Hematopoietic multipotent progenitor cell treated with erythropoietin and hydrocortisone succinate and interleukin-3 and kit ligand, for 6 days (in vitro differentiated cells): ENCODE measurements around the gene RELB.

ENCODE experiments used
- DNase-seq: peaks from one replicate; pipeline ENCODE4 v3.0.0-alpha.2; 2015

The RELB gene

GRCh38 chr19:45025264-45025663 is 24.0 kb downstream of the RELB start:
- DNase-seq: no peak

- no peak for DNase-seq
Measured at GRCh38 chr19:45027371-45027770, 26.1 kb downstream of the RELB start.

- DNase-seq: no peak
Measured at GRCh38 chr19:45030825-45031224, 29.6 kb downstream of the RELB start.

GRCh38 chr19:45032421-45032820 is 31.2 kb downstream of the RELB start:
- DNase-seq: no peak

GRCh38 chr19:45035755-45036154 is 34.5 kb downstream of the RELB start:
- DNase-seq: no peak

- DNase-seq: no peak
Measured at GRCh38 chr19:45037393-45038169, 36.3 kb downstream of the RELB start.

GRCh38 chr19:45038931-45039893 is 37.9 kb downstream of the RELB start, which contains the start of gene CLASRP:
CLASRP (plus strand) TSS chr19:45039045; CDS start chr19:45040213, 1,168 bp downstream.
- peak; percentile 96 for DNase-seq

- peak; percentile 47 for DNase-seq
Measured at GRCh38 chr19:45040059-45040771, 39.0 kb downstream of the RELB start.

GRCh38 chr19:45041125-45041524 is 39.9 kb downstream of the RELB start:
- DNase-seq: no peak

GRCh38 chr19:45045671-45046353 is 44.5 kb downstream of the RELB start:
- DNase-seq: no peak

GRCh38 chr19:45046355-45046754 is 45.1 kb downstream of the RELB start:
- no peak for DNase-seq

GRCh38 chr19:45047188-45047797 is 46.0 kb downstream of the RELB start:
- DNase-seq: peak; percentile 57

- no peak for DNase-seq
Measured at GRCh38 chr19:45049073-45049736, 47.9 kb downstream of the RELB start.

- DNase-seq: no peak
Measured at GRCh38 chr19:45050036-45050435, 48.8 kb downstream of the RELB start.

GRCh38 chr19:45051929-45052579 is 50.8 kb downstream of the RELB start:
- DNase-seq: no peak

- DNase-seq: no peak
Measured at GRCh38 chr19:45056831-45057230, 55.6 kb downstream of the RELB start.

GRCh38 chr19:45057444-45057843 is 56.2 kb downstream of the RELB start:
- DNase-seq: no peak

- peak; percentile 16 for DNase-seq
Measured at GRCh38 chr19:45058622-45059159, 57.4 kb downstream of the RELB start.

- DNase-seq: peak; percentile 94
Measured at GRCh38 chr19:45059258-45059965, 58.1 kb downstream of the RELB start.

- no peak for DNase-seq
Measured at GRCh38 chr19:45061965-45062364, 60.7 kb downstream of the RELB start.
